ENCODE data around the gene PTDSS2. TPM values are rescaled to one million over a fixed set of nuclear protein-coding genes. Genes with fewer than 3 reads are reported as not detected.
A peak's percentile ranks its signal among the peaks of the same experiment; 100 is the strongest.

Gene PTDSS2
- total and polyA plus RNA-seq, 2 of the 13 experiments (the other 11 are each of a cell fraction or from before 2014, with no cell fraction given), result 21.7 to 26.4 TPM

GRCh38 chr11:536841-537621 is 87.0 kb downstream of the PTDSS2 start, which contains the start of gene LRRC56 (continued):
- TF ChIP-seq NR2F1 (CRISPR knock-in tag; IDR thresholded peaks at IDR 0.05) (no peak), SKI (IDR thresholded peaks at IDR 0.05; ENCODE audit: partially characterized antibody) (no peak), GATAD2A (CRISPR knock-in tag; IDR thresholded peaks at IDR 0.05) (peak; percentile 56), ZNF775 (CRISPR knock-in tag; IDR thresholded peaks at IDR 0.05; ENCODE audit: borderline replicate concordance) (no peak), KLF16 (CRISPR knock-in tag; IDR thresholded peaks at IDR 0.05) (peak in 1 of 2 experiments; percentile 56; a peak in 1 of 4 replicates), MTA1 (CRISPR knock-in tag; IDR thresholded peaks at IDR 0.05; ENCODE audit: borderline replicate concordance) (0 out of 2 replicates have a peak, but pooled peaks have one; percentile 48), ZBTB34 (CRISPR knock-in tag; IDR thresholded peaks at IDR 0.05) (no peak), ZNF343 (CRISPR knock-in tag; IDR thresholded peaks at IDR 0.05) (no peak), ZNF766 (CRISPR knock-in tag; IDR thresholded peaks at IDR 0.05; ENCODE audit: borderline replicate concordance) (no peak), CENPT (CRISPR knock-in tag; IDR thresholded peaks at IDR 0.05; ENCODE audit: low read depth) (0 out of 2 replicates have a peak, but pooled peaks have one; percentile 58), HOXA3 (CRISPR knock-in tag; IDR thresholded peaks at IDR 0.05) (peak; percentile 90), ZNF326 (CRISPR knock-in tag; IDR thresholded peaks at IDR 0.05; ENCODE audit: borderline replicate concordance) (no peak)
- TF ChIP-seq, protein P1, sequence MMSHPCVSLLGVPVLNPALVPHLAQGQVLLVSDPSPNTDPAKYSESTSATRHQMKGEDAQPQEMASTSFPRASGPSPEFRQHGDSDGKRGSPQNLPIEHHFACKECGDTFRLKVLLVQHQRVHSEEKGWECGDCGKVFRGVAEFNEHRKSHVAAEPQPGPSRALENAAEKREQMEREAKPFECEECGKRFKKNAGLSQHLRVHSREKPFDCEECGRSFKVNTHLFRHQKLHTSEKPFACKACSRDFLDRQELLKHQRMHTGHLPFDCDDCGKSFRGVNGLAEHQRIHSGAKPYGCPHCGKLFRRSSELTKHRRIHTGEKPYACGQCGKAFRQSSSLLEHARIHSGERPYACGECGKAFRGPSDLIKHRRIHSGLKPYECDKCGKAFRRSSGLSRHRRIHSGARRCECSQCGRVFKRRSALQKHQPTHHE (CRISPR knock-in tag; IDR thresholded peaks at IDR 0.05; ENCODE audit: borderline replicate concordance), result no peak
- TF ChIP-seq, protein P2, sequence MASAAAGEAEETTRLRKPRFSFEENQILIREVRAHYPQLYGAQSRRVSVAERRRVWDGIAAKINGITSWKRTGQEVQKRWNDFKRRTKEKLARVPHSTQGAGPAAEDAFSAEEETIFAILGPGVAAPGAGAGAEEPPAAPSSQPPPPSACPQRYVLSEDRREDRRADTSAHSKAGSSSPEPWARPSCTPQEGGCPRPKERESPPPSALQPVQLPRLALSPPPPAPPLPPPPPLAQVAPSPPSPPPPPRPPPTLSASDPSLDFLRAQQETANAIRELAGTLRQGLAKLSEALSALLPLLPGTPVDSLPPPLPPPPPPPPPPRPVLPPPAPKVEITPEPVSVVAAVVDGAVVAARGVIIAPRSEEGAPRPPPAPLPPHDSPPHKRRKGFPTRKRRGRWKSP (CRISPR knock-in tag; IDR thresholded peaks at IDR 0.05), result no peak
- TF ChIP-seq, protein P3, sequence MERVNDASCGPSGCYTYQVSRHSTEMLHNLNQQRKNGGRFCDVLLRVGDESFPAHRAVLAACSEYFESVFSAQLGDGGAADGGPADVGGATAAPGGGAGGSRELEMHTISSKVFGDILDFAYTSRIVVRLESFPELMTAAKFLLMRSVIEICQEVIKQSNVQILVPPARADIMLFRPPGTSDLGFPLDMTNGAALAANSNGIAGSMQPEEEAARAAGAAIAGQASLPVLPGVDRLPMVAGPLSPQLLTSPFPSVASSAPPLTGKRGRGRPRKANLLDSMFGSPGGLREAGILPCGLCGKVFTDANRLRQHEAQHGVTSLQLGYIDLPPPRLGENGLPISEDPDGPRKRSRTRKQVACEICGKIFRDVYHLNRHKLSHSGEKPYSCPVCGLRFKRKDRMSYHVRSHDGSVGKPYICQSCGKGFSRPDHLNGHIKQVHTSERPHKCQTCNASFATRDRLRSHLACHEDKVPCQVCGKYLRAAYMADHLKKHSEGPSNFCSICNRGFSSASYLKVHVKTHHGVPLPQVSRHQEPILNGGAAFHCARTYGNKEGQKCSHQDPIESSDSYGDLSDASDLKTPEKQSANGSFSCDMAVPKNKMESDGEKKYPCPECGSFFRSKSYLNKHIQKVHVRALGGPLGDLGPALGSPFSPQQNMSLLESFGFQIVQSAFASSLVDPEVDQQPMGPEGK (CRISPR knock-in tag; IDR thresholded peaks at IDR 0.05), result peak; percentile 54
